Measurements from ENCODE around the gene CLCA2.
A peak's percentile ranks its signal among the peaks of the same experiment; 100 is the strongest.

GRCh38 chr1:86499987-86500593 is 76.1 kb downstream of the CLCA2 start:
- peak; percentile 52 to 53 for TF ChIP-seq CTCF (IDR thresholded peaks at IDR 0.05)
- TF ChIP-seq POLR2AphosphoS5 (IDR thresholded peaks at IDR 0.05), result no peak
- TF ChIP-seq EP300 (IDR thresholded peaks at IDR 0.05), result no peak

Measured in suprapubic skin (tissue), 4 donors.